HL-60 (cell line): ENCODE data around the gene KRT75.

Experiments used
- GABPA ChIP-seq: IDR thresholded peaks from 2 replicates; pipeline ENCODE4 v1.6.1; 2012; ENCODE audit warnings: low read depth
- POLR2AphosphoS5 ChIP-seq: IDR thresholded peaks from 2 replicates; pipeline ENCODE4 v1.6.1; 2012; ENCODE audit warnings: low read depth
- TF ChIP-seq, protein P1 (sequence below): IDR thresholded peaks from one replicate; pipeline ENCODE4 v1.5.1; 2011; ENCODE audit warnings: low read length, control low read depth, inconsistent platforms; ENCODE audit not compliant: insufficient read depth
- TF ChIP-seq, protein P2 (sequence below): IDR thresholded peaks from 2 replicates; pipeline ENCODE4 v1.6.1; 2012; ENCODE audit warnings: low read depth; ENCODE audit not compliant: insufficient replicate concordance

DNA sequence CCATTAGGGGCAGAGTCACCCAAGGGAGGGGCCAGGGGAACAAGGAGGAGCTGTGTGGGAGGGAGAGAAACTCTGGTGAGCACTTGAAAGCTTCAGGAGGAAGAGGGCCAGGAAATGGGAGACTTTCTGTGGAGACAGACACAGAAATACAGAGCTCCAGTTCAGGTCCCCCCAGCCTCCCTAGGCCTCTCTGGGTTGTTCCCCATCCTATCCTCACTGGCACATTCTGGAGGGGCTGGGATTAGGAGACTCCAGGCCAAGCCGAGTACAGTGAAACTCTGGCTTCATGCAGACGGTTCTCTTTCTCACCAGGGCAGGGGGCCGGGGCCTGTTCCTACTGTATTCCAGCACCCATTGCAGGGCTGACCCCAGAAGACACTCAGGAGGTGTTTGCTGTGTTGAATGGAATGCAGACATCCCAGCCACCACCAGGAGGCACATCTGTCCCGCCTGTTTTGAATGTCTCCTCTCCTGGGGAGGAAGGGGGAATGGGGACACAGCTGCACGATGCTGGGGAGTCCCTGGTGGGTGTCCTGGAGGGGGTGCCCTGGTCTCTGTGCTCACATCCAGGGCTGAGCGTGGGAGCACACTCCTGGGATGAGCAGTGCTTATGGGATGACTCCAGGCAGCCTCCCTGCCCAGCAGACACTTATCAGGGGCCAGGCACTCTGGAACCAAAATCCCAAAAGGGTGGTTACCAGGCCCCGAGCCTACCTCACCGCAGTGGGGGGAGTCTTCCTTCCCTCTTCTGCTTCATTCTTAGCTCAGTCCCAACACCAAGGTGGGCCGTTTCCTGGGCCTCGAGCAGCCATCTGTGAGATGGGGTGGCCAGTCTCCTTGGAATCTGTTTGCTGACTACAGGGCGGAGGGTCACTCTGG, 43.2 kb downstream of the KRT75 start:
- TF ChIP-seq POLR2AphosphoS5, result no peak
- TF ChIP-seq, protein P1, sequence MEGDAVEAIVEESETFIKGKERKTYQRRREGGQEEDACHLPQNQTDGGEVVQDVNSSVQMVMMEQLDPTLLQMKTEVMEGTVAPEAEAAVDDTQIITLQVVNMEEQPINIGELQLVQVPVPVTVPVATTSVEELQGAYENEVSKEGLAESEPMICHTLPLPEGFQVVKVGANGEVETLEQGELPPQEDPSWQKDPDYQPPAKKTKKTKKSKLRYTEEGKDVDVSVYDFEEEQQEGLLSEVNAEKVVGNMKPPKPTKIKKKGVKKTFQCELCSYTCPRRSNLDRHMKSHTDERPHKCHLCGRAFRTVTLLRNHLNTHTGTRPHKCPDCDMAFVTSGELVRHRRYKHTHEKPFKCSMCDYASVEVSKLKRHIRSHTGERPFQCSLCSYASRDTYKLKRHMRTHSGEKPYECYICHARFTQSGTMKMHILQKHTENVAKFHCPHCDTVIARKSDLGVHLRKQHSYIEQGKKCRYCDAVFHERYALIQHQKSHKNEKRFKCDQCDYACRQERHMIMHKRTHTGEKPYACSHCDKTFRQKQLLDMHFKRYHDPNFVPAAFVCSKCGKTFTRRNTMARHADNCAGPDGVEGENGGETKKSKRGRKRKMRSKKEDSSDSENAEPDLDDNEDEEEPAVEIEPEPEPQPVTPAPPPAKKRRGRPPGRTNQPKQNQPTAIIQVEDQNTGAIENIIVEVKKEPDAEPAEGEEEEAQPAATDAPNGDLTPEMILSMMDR, result peak; percentile 36
- TF ChIP-seq GABPA, result no peak
- TF ChIP-seq, protein P2, sequence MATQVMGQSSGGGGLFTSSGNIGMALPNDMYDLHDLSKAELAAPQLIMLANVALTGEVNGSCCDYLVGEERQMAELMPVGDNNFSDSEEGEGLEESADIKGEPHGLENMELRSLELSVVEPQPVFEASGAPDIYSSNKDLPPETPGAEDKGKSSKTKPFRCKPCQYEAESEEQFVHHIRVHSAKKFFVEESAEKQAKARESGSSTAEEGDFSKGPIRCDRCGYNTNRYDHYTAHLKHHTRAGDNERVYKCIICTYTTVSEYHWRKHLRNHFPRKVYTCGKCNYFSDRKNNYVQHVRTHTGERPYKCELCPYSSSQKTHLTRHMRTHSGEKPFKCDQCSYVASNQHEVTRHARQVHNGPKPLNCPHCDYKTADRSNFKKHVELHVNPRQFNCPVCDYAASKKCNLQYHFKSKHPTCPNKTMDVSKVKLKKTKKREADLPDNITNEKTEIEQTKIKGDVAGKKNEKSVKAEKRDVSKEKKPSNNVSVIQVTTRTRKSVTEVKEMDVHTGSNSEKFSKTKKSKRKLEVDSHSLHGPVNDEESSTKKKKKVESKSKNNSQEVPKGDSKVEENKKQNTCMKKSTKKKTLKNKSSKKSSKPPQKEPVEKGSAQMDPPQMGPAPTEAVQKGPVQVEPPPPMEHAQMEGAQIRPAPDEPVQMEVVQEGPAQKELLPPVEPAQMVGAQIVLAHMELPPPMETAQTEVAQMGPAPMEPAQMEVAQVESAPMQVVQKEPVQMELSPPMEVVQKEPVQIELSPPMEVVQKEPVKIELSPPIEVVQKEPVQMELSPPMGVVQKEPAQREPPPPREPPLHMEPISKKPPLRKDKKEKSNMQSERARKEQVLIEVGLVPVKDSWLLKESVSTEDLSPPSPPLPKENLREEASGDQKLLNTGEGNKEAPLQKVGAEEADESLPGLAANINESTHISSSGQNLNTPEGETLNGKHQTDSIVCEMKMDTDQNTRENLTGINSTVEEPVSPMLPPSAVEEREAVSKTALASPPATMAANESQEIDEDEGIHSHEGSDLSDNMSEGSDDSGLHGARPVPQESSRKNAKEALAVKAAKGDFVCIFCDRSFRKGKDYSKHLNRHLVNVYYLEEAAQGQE, result no peak
